Tibial nerve (tissue), 4 donors: ENCODE data around the gene METRNL. TPM values are rescaled to one million over a fixed set of nuclear protein-coding genes. Genes with fewer than 3 reads are reported as not detected.

Source experiments
- DNase-seq, 2 donors: peaks; one replicate each; pipeline ENCODE4 v3.0.0-alpha.2; 2019; ENCODE audit warnings: low spot score in 2 of 2
- H3K27ac ChIP-seq, 4 donors: fragments of 200-600 bp; sonication (generic) in 3 of 4; one replicate each; pipeline ENCODE4 v1.5.1; 2017 to 2019; ENCODE audit warnings: mild to moderate bottlenecking in 1 of 4
- H3K27me3 ChIP-seq, 2 donors: fragments of 200-600 bp; sonication (generic) in 1 of 2; one replicate each; pipeline versions ENCODE4 v1.5.1 to v1.6.0; 2017 to 2019
- H3K36me3 ChIP-seq, 3 donors: fragments of 200-600 bp; sonication (generic); one replicate each; pipeline ENCODE4 v1.5.1; 2018 to 2019
- H3K4me1 ChIP-seq, 4 donors: fragments of 200-600 bp; sonication (generic) in 3 of 4; one replicate each; pipeline ENCODE4 v1.5.1; 2017 to 2019
- H3K4me3 ChIP-seq, 4 donors: fragments of 200-600 bp; sonication (generic) in 3 of 4; one replicate each; pipeline ENCODE4 v1.5.1; 2017 to 2019; ENCODE audit warnings: mild to moderate bottlenecking in 1 of 4, moderate library complexity in 1 of 4
- H3K9me3 ChIP-seq, 4 donors: fragments of 200-600 bp; sonication (generic) in 3 of 4; one replicate each; pipeline ENCODE4 v1.5.1; 2017 to 2019
- CTCF ChIP-seq, 5 experiments: fragments of 200-600 bp in 3 of 5; fragments of 450-650 bp in 2 of 5; sonication (generic) in 3 of 5; IDR thresholded peaks; one replicate each; pipeline ENCODE4 v1.5.1; 2016 to 2019; ENCODE audit warnings: antibody characterized with exemption in 5 of 5, mild to moderate bottlenecking in 3 of 5, moderate library complexity in 2 of 5
- EP300 ChIP-seq, 2 donors: sonication (generic); formaldehyde crosslinking; IDR thresholded peaks; one replicate each; pipeline ENCODE4 v1.6.1; 2017; ENCODE audit warnings: antibody characterized with exemption in 2 of 2, mild to moderate bottlenecking in 1 of 2
- POLR2A ChIP-seq, 2 donors: fragments of 450-650 bp; IDR thresholded peaks; one replicate each; pipeline ENCODE4 v1.6.1; 2017; ENCODE audit warnings: antibody characterized with exemption in 2 of 2, mild to moderate bottlenecking in 2 of 2, moderate library complexity in 2 of 2
- WGBS, 2 donors: methylation state at CpG; one replicate each; pipeline ENCODE4 v1.1.5; 2018; 5-methylcytosine and 5-hydroxymethylcytosine counted together
- total RNA-seq, 4 donors: library from RNA; depleted of rRNA; stranded (reverse); fragments of >200 nt; gene quantifications; one replicate each; pipeline ENCODE4 v1.1.0, GENCODE V29; 2016

METRNL gene
- total RNA-seq, 4 donors from 2014 or later: 112 to 162 (median 147) TPM

DNA sequence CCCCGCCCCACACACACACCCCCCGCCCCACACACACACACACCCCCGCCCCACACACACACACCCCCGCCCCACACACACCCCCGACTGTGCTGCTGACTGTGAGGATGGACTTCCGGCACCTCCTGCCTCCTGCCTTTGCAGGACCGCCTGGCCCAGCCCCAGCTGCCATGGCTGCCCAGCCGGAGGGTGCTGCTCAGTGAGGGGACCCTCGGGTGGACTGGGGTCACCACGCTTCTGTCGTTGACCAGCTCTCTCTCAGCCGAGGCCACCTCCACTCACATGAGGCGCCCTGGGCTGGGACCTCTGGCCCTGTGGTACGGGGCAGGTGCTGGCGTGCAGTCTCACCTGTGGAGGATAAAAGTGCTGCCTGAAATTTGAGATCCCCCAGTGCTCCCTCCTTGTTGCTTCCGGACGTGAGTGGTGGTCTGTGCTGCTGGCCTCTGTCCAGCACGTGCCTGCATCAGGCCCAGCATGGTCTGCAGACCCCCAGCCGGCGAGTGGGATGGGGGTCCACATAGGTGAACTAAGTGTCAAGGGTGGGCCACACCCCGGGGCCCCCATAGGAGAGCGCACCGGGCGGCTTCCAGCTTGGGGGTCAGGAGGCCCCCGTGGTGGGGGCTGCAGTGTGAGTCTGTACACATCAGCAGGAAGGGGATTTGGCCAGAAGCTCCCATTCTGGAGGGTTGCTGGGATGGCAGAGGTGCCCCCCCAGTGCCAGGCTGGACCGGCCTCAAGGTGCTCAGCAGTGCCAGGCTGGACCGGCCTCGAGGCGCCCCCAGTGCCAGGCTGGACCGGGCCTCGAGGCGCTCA, 11.2 kb downstream of the METRNL start:
- no peaks in the 10 kb centered on the region for H3K9me3 ChIP-seq
- DNase-seq: no peak
- H3K36me3 ChIP-seq: peaks cover 2 to 82% (median 5%) of the 10 kb centered on the region in 3 donors
- 59 to 70% methylated on average over 11 to 26 of the region's 32 CpGs for WGBS, 2 donors
- H3K27me3 ChIP-seq: no peaks in the 10 kb centered on the region
- TF ChIP-seq EP300 (IDR thresholded peaks at IDR 0.05): no peak
- no peak for TF ChIP-seq CTCF (IDR thresholded peaks at IDR 0.05)
- no peak for TF ChIP-seq POLR2A (IDR thresholded peaks at IDR 0.05)
- H3K4me1 ChIP-seq: peaks cover 0 to 77% (median 47%) of the 10 kb centered on the region in 4 donors
- peak overlapping the region; percentile 10 to 84 (median 79) for H3K27ac ChIP-seq
- peak overlapping the region in 1 of 4 donors; percentile 24 for H3K4me3 ChIP-seq

DNA sequence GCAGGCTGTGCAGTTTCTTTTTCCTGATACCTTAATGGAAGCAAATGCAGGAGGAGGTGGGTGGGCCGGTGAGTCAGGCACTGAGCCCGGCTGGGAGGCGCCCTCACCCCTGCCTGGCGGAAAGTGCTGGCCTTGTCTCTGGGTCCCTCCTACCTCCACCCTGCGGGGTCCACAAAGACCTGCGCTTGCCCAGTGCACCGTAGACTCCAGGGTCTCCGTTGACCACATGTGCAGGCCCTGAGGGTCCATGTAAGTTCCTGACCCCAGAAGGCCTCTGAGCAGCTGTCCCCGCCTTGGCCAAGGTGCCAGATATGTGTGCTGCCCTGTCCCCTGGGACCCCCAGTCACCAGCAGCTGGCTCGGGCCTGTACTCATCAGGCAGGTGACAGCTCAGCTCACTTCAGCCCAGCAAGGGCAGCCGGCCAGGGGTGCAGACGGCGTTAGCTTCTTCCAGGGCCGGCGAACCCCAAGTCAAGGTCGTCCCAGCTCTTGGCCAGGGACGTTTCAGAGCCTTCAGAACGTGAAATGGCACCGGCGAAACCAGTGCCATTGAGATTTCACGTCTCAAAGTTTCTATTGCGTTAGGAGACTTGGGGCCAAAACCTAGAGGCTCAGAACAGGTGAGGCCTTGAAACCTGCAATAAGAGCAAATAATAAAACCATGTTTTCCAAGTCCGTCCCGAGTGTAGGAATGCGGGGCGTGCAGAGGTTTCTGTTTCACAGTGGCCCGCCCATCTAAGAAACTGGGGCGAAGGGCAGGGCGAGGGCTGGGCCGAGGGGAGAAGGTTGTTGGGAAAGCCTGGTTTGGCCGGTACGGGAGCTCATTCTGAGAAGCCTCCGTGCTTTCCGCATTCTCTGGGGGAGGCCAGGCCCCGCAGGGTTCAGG, 12.1 kb downstream of the METRNL start:
- H3K4me1 ChIP-seq: peaks cover 0 to 71% (median 41%) of the 10 kb centered on the region in 4 donors
- peak overlapping the region; percentile 10 to 84 (median 79) for H3K27ac ChIP-seq
- H3K36me3 ChIP-seq: peaks cover 2 to 82% (median 5%) of the 10 kb centered on the region in 3 donors
- no peaks in the 10 kb centered on the region for H3K27me3 ChIP-seq
- no peak for DNase-seq
- 46 to 64% methylated on average over 34 of the region's 35 CpGs for WGBS, 2 donors
- H3K9me3 ChIP-seq: no peaks in the 10 kb centered on the region
- peak overlapping the region in 3 of 4 donors; percentile 6 to 24 (median 24) for H3K4me3 ChIP-seq
- TF ChIP-seq EP300 (IDR thresholded peaks at IDR 0.05): peak in 1 of 2 donors; percentile 49
- TF ChIP-seq POLR2A (IDR thresholded peaks at IDR 0.05): no peak
- TF ChIP-seq CTCF (IDR thresholded peaks at IDR 0.05): peak in 1 of 5 experiments; percentile 16

DNA sequence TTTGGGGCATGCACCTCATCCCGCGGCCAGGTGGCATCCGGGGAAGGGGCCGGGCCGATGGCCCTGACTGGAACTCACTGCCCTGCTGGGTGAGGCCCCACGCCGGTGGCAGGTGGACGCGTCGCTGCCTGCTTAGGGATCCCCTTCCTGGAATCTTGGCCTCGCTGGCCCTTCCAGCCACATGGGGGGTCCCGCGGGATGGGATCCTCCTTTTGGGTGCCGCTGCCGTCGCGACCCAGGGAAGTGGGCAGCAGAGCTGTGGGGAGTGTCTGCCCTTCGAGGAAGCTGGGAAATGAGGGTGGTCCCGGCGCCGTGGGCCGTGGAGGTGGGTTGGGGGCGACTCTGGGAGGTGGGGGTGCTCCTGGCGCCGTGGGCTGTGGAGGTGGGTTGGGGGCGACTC, 12.8 kb downstream of the METRNL start:
- Histone ChIP-seq H3K4me3 (peak overlapping the region in 2 of 4 donors; percentile 24), H3K27ac (peak overlapping the region; percentile 10 to 84 (median 79)), H3K9me3 (no peaks in the 10 kb centered on the region), H3K27me3 (no peaks in the 10 kb centered on the region), H3K36me3 (peaks cover 2 to 79% (median 5%) of the 10 kb centered on the region in 3 donors), H3K4me1 (peaks cover 0 to 71% (median 37%) of the 10 kb centered on the region in 4 donors)
- no peak for DNase-seq
- WGBS, 2 donors: 77 to 91% methylated on average over 12 to 13 of the region's 26 CpGs
- no peak for TF ChIP-seq CTCF (IDR thresholded peaks at IDR 0.05)
- no peak for TF ChIP-seq POLR2A (IDR thresholded peaks at IDR 0.05)
- no peak for TF ChIP-seq EP300 (IDR thresholded peaks at IDR 0.05)

- Histone ChIP-seq H3K36me3 (peaks cover 2 to 72% (median 5%) of the 10 kb centered on the region in 3 donors), H3K9me3 (no peaks in the 10 kb centered on the region), H3K27me3 (no peaks in the 10 kb centered on the region), H3K4me3 (no peak overlapping the region), H3K27ac (peak overlapping the region; percentile 10 to 84 (median 79)), H3K4me1 (peaks cover 0 to 70% (median 34%) of the 10 kb centered on the region in 4 donors)
- no peak for DNase-seq
- TF ChIP-seq CTCF (IDR thresholded peaks at IDR 0.05) (no peak), POLR2A (IDR thresholded peaks at IDR 0.05) (no peak), EP300 (IDR thresholded peaks at IDR 0.05) (no peak)
- 78 to 87% methylated on average over 9 to 22 of the region's 22 CpGs for WGBS, 2 donors
Measured at GRCh38 chr17:83092931-83093330, 13.5 kb downstream of the METRNL start.
